Stimulated activated CD4-positive, alpha-beta T cell treated with anti-CD3 and anti-CD28 coated beads, Interleukin-1b, Interleukin-23, amount 100 ng/mL, for 1 hour (primary cell): ENCODE results near the gene ARL8A.
"Not testable (repeated sequence)": the region's sequence is repeated elsewhere in the genome, so short reads cannot be mapped to it uniquely, and the experiment has no call there.

Experiments used
- DNase-seq, 2 donors: peaks; one replicate each; pipeline ENCODE4 v3.0.0-alpha.2; 2020; ENCODE audit warnings: low read depth in 2 of 2

Gene ARL8A

GRCh38 chr1:202158810-202159533 lies 14.4 kb upstream of the ARL8A start:
- no peak for DNase-seq

GRCh38 chr1:202157945-202158344 lies 13.4 kb upstream of the ARL8A start:
- no peak for DNase-seq

DNA sequence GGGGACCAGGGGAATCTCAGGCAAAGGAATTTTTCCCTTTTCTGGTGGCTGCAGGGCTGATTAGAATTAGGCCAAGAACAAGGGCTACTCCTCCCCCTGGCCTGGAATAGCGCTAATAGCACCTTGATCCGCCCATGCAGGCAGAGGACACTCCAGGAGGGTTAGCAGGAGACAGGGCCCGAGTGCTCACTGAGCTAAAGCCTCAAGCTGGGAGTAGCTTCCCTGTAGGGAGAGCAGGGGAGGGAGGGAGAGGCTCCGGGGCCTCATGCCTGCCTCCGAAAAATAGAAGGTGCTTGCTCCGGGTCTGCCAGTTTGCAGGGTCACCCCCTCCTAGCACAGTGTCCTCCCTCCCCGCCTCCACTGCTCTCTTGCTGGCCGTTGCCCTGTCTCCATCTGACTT lies 12.1 kb upstream of the ARL8A start:
- DNase-seq: no peak

DNA sequence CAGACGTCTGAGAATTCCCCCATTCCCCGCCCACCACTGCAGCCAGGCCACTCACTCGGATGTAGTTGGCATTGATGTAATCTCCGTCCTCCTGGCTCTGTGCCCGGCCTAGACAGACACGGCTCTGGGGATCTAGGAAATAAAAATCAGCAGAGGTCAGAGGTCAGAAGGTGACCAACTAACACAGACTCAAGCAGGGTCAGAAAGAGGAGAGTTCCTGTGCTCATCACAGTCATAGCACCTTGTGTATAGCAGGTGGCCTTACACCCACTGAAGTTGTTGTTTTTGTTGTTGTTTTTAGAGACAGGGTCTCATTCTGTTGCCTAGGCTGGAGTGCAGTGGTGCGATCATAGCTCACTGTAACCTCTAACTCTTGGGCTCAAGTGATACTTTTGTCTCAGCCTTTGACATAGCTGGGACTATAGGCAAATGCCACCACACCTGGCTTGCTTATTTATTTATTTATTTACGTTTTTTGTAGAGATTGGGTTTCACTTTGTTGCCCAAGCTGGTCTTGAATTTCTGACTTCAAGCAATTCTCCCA lies 11.0 kb upstream of the ARL8A start:
- DNase-seq: no peak

- DNase-seq: no peak
Measured at GRCh38 chr1:202154766-202155477, 10.4 kb upstream of the ARL8A start.

DNA sequence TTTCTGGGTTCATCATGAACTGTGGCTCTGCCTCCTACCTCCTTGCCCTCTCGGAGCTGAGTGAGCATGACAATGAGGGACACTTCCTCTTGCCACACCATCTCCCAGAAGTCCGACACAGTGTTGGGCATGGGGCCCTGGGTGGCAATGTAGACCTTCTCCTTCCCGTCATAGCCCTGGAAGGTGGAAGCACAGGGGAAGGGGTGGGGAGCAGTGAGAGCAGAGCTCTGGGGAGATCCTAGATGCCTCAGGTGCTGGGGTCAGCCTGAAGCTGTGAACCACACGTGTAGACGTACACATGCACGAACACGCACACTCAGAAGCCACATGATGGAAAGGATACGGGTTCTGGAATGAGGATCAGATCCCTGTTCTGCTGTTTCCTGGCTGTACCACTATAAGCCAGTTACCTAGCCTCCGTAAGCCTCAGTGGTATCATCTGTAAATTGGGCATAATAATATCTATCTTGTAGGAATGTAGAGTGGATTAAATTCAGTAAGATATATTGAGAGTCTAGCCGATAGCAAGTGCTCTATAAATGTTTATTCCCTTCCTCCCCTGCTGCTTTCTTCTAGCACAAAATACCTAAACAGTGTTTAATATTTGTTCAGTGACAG lies 9.7 kb upstream of the ARL8A start:
- no peak for DNase-seq

- no peak for DNase-seq
Measured at GRCh38 chr1:202153284-202153683, 8.7 kb upstream of the ARL8A start.

DNA sequence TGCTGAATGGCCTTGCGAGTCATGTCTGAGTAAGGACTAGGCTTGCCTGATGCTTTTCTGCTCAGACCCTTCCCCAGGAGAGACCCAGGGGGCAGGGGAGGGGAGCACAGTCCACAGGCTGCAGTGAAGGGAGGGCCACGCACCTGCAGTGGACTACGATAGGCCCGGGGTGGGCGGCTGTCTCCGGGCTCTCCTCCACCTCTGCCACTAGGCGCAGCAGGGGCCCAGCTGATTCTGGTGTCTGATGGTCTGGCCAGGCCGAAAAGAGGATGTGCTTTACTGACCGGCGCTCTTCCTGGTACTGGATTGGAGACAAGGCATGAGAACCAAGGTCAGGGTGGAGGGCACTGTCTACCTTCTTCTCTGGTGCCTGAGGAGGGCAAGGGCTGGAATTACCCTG lies 7.9 kb upstream of the ARL8A start:
- no peak for DNase-seq

- DNase-seq: no peak
Measured at GRCh38 chr1:202151045-202151444, 6.5 kb upstream of the ARL8A start.

DNA sequence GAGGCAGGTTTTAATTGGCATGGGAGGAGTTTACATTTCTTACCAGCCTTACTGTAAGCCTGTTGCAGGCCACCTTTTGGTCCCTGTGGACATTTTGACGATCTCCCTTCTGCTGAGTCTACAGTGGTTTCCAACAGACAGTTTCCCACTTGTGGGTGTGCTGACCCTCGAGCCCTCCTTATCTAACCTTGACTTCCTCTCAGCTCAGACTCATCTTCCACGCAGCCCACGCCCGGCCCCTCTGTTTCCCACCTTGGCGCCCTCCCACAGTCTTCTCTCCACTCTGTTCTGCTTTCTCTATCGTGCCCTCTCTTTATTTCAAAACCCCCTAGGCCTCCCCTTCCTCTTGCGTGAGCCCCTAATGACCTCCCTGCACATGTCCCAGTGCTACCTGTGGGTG lies 6.1 kb upstream of the ARL8A start:
- no peak for DNase-seq

GRCh38 chr1:202150187-202150586 lies 5.7 kb upstream of the ARL8A start:
- no peak for DNase-seq

- no peak for DNase-seq
Measured at GRCh38 chr1:202149566-202149965, 5.0 kb upstream of the ARL8A start.

- DNase-seq: no peak
Measured at GRCh38 chr1:202148391-202148790, 3.9 kb upstream of the ARL8A start.

DNA sequence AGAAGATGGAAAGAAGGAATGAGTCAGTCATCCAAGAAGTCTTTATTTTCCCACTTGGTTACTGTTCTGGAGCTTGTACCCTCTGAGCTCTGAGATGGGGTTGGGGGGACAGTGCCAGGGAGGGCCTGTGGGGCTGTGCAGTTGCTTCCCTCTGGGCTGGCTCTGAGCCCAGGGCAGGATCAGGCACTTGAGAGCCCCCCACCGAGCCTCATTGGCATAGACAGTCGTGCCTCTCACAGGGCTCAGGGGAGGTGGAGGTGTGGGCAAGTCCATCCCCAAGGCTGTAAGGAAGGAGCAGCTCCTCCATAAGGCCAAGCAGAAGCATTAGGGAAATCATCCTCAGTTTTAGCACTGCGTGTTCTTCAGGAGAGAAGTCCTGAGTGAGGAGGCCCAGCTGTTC lies 2.5 kb upstream of the ARL8A start:
- DNase-seq: no peak

GRCh38 chr1:202146279-202146678 lies 1.7 kb upstream of the ARL8A start:
- DNase-seq: no peak

- DNase-seq: not testable (repeated sequence)
Measured at GRCh38 chr1:202145744-202146140, 1.2 kb upstream of the ARL8A start.

GRCh38 chr1:202145068-202145743 lies 669 bp upstream of the ARL8A start:
- DNase-seq: no peak

DNA sequence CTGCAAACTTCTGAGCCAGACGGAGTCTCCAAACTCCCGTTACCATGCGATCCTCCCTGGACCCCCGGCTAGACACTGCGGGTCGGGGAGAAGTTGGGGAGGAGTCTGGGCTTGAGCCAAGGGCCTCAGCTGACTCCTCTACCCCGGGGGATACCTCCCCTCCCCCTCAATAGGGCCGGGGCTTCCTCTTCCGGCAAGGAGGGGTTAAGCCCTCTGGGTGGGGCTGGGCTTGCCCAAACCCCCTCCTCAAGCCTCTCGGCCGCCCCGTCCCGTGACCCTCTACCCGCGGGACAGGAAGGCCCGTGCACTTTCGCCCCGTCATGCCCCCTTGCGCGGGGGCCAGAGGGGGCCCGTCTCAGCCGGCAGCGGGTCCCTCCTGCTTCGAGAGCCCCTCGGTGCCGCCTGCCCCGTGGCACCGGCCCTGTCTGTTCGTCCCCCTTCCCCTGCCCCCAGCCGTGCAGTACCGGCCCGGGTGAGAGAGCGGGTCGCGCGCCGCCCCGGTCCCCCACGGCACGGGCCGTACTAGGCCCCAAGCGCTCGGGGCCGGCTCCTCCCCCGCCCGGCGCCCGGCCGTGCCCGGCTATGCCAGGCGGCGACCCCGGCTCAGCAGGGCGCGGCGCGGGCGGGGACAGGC lies 652 bp downstream of the ARL8A start:
- no peak for DNase-seq

DNA sequence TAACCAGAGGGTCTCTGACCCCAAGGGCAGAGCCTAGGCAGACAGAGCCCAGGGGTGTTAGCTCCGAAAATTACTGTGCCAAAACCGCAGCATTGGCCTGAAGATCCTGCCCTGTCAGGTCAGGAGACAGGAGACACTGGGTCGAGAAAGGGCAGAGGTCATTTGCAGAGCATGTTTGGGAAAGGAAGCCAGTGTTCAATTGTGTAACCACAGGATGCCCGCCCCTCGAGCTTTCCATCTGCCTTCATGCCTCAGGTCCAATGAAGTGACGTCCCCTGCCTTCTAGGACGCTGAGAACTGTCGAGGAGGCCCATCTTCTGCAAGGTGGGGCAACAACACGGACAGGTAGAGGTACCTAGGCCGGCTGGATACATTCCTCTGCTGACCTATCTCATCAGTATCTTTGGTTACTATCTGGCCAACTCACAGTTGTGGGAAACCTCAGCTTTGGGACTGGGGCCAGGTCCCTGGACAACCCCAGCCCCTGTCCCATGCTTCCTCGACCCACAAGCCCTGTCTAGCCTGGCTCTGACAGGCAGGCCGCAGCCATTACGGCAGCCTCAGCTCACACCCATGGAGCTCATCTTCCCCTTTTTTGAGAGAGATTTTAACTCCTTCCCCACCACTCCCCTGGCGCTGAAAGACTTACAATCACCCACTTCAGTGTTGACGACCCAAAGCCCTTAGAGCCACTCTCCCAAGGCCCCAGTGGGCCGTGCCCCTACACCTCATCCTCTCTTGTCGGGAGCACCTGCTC lies 1.3 kb downstream of the ARL8A start:
- no peak for DNase-seq

DNA sequence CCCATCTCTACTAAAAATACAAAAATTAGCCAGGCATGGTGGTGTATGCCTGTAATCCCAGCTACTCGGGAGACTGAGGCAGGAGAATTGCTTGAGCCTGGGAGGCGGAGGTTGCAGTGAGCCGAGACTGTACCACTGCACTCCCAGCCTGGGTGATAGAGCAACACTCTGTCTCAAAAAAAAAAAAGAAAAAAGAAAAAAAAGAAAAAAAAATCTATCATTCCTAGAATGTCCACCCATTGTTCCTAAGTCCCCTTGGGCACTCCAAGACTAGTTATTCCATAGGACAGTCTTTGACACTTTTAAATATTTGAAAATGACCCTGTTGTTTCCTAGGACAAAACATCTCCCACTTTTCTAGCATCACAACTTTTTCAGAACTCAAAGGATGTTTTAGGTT lies 3.1 kb downstream of the ARL8A start:
- not testable (repeated sequence) for DNase-seq

DNA sequence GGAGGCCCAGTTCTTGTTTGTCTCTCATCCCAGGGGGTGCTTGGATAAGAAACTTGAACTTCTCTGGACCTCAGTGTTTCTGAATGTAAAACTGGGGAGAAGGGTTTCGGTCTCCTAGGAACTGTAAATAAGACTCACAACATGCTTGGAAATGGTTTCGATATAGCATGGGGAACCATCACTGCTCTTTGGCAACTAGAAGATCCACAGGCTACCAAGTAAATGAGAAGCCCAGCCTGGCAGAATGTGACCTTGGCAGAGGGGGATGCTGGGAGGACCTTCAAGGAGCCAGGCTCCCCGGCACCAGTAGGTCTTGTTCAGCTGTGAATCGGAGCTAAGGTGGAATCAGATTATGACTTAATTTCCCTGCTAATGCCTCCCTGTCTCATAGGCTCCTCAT lies 3.7 kb downstream of the ARL8A start:
- DNase-seq: no peak
